ENCODE results near the gene RAPGEF4. TPM values are rescaled to one million over a fixed set of nuclear protein-coding genes. Genes with fewer than 3 reads are reported as not detected.

RAPGEF4 gene
- total RNA-seq, 1 donor from 2014 or later: 0.57 TPM

DNA sequence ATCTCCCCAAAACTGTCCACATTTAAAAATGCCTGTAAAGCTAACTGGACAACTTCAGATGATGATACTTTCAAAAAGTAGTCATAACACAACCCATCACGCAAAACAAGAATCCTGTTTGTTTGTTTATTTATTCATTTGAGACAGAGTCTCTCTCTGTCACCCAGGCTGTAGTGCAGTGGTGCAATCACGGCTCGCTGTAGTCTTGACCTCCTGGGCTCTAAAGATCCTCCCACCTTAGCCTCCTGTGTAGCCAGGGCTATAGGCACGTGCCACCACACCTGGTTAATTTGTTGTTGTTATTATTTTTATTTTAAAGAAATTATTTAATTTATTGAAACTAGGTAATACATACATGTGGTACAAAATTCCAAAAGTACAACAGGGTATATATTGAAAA lies 94.8 kb downstream of the RAPGEF4 start:
- Mint-ChIP-seq H3K27ac (ENCODE audit: unreplicated experiment) (no peak overlapping the region), H3K4me3 (ENCODE audit: unreplicated experiment) (no peak overlapping the region), H3K27me3 (ENCODE audit: low read depth) (no peaks in the 10 kb centered on the region), H3K36me3 (ENCODE audit: low read depth) (no peaks in the 10 kb centered on the region), H3K4me1 (ENCODE audit: low read depth) (peaks cover 5% of the 10 kb centered on the region), H3K9me3 (ENCODE audit: low read depth) (no peaks in the 10 kb centered on the region)
- TF ChIP-seq CTCF (IDR thresholded peaks at IDR 0.05): no peak
- no peak for DNase-seq (ENCODE audit: low spot score)

DNA sequence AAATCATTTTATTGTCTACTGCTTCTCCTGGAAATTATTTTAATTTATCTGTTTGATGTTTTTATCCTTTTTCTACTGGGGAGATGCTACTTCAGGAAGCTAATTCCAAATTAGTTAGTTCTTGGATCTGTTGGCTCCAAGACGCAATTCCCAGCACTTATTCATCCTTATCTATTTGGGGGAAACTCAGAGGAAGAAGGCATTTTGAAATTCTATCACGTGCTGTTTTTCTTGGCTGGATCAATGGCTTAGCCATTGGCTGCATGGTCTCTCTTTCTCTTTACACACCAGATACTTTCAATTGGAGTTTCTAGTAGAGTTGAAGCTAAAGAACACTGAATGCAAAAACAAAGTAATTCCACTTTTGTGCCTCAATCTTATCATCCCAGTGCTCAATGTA lies 98.3 kb downstream of the RAPGEF4 start:
- Mint-ChIP-seq H3K27me3 (ENCODE audit: low read depth) (no peaks in the 10 kb centered on the region), H3K4me3 (ENCODE audit: unreplicated experiment) (no peak overlapping the region), H3K27ac (ENCODE audit: unreplicated experiment) (no peak overlapping the region), H3K9me3 (ENCODE audit: low read depth) (no peaks in the 10 kb centered on the region), H3K36me3 (ENCODE audit: low read depth) (no peaks in the 10 kb centered on the region), H3K4me1 (ENCODE audit: low read depth) (peaks cover 13% of the 10 kb centered on the region)
- DNase-seq (ENCODE audit: low spot score): no peak
- TF ChIP-seq CTCF (IDR thresholded peaks at IDR 0.05): no peak

DNA sequence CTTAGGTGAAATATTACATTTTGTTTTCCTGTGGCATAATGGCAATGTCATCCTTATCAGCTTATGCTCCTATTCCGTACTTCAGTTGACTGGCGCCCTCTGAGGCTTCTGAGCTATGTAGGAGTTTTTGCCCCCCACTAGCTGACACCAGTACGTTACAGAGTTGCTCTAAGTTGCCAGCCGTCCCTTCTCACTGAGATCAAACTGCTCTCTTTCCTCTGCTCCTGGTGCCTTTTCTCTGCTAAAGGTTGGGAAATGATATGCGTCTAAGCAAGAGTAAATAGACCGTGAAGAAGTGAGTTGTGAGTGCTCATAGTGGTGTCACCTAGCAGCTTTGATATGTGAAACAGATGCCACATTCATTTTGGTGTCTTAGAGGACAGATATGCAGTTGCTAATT lies 99.2 kb downstream of the RAPGEF4 start:
- no peak overlapping the region for H3K27ac Mint-ChIP-seq (ENCODE audit: unreplicated experiment)
- no peaks in the 10 kb centered on the region for H3K9me3 Mint-ChIP-seq (ENCODE audit: low read depth)

DNA sequence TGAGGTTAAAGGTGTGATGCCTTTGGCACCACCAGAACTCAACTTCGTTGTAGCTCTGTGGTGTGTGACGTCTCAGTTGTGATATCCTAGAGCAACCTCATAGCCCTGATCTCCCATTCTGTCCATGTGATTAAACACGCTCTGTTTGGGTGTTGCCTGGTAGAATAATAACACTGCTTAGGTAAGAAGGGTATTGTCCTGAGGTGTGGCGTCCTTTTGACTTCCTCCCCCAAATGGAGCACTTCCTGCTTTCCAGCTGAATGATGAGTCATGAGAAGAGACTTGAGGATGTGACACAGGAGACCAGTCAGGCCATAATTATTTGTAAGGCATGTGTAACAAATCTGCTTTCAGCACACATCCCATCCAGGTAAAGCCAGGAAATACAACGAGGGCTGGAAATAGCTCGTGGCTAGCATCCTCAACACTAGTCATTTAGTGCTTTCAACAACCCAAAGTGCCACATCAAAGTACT lies 100.7 kb downstream of the RAPGEF4 start:
- Mint-ChIP-seq H3K36me3 (ENCODE audit: low read depth) (no peaks in the 10 kb centered on the region), H3K4me3 (ENCODE audit: unreplicated experiment) (no peak overlapping the region), H3K9me3 (ENCODE audit: low read depth) (no peaks in the 10 kb centered on the region), H3K27ac (ENCODE audit: unreplicated experiment) (no peak overlapping the region), H3K27me3 (ENCODE audit: low read depth) (no peaks in the 10 kb centered on the region), H3K4me1 (ENCODE audit: low read depth) (peaks cover 8% of the 10 kb centered on the region)
- no peak for TF ChIP-seq CTCF (IDR thresholded peaks at IDR 0.05)
- DNase-seq (ENCODE audit: low spot score): no peak

More for the DNA sequence above, 99.2 kb downstream of the RAPGEF4 start:
- H3K4me1 Mint-ChIP-seq (ENCODE audit: low read depth): peaks cover 8% of the 10 kb centered on the region
- no peak for DNase-seq (ENCODE audit: low spot score)
- no peak overlapping the region for H3K4me3 Mint-ChIP-seq (ENCODE audit: unreplicated experiment)
- TF ChIP-seq CTCF (IDR thresholded peaks at IDR 0.05): no peak
- H3K27me3 Mint-ChIP-seq (ENCODE audit: low read depth): no peaks in the 10 kb centered on the region
- H3K36me3 Mint-ChIP-seq (ENCODE audit: low read depth): no peaks in the 10 kb centered on the region

GRCh38 chr2:172836827-172837226 lies 101.2 kb downstream of the RAPGEF4 start:
- no peak overlapping the region for H3K4me3 Mint-ChIP-seq (ENCODE audit: unreplicated experiment)
- H3K27ac Mint-ChIP-seq (ENCODE audit: unreplicated experiment): no peak overlapping the region
- peaks cover 8% of the 10 kb centered on the region for H3K4me1 Mint-ChIP-seq (ENCODE audit: low read depth)
- no peaks in the 10 kb centered on the region for H3K36me3 Mint-ChIP-seq (ENCODE audit: low read depth)
- H3K27me3 Mint-ChIP-seq (ENCODE audit: low read depth): no peaks in the 10 kb centered on the region
- no peaks in the 10 kb centered on the region for H3K9me3 Mint-ChIP-seq (ENCODE audit: low read depth)
- no peak for TF ChIP-seq CTCF (IDR thresholded peaks at IDR 0.05)
- DNase-seq (ENCODE audit: low spot score): no peak
